ENCODE results near the gene FAM171A1. TPM values are rescaled to one million over a fixed set of nuclear protein-coding genes. Genes with fewer than 3 reads are reported as not detected.
"Not testable (repeated sequence)": the region's sequence is repeated elsewhere in the genome, so short reads cannot be mapped to it uniquely, and the experiment has no call there.

Gene FAM171A1
- polyA plus RNA-seq, 6 donors from 2014 or later = 0.05 to 0.86 (median 0.31) TPM; not detected in 3

- not testable (repeated sequence) for H3K4me3 Mint-ChIP-seq; H3K9me3 Mint-ChIP-seq; ATAC-seq (ENCODE audit: low read depth in 2 of 2); DNase-seq; H3K27ac Mint-ChIP-seq; H3K4me1 Mint-ChIP-seq; H3K36me3 Mint-ChIP-seq
- H3K27me3 Mint-ChIP-seq = peaks cover 17 to 25% (median 18%) of the 10 kb centered on the region in 3 donors
These were observed 68.7 kb downstream of the FAM171A1 start for GRCh38 chr10:15302188-15302956.

GRCh38 chr10:15300697-15301096, 70.4 kb downstream of the FAM171A1 start:
- Mint-ChIP-seq H3K4me3 (no peak overlapping the region), H3K36me3 (no peaks in the 10 kb centered on the region), H3K9me3 (no peaks in the 10 kb centered on the region), H3K27ac (no peak overlapping the region), H3K4me1 (no peaks in the 10 kb centered on the region), H3K27me3 (peaks cover 18 to 29% (median 19%) of the 10 kb centered on the region in 3 donors)
- DNase-seq (no peak), ATAC-seq (ENCODE audit: low read depth in 2 of 2) (no peak)

- no peak for ATAC-seq (ENCODE audit: low read depth in 2 of 2)
- H3K4me3 Mint-ChIP-seq = no peak overlapping the region
These were observed 70.9 kb downstream of the FAM171A1 start for GRCh38 chr10:15300145-15300544.

GRCh38 chr10:15296701-15297100, 74.4 kb downstream of the FAM171A1 start:
- ATAC-seq (ENCODE audit: low read depth in 2 of 2) = no peak
- no peak overlapping the region for H3K27ac Mint-ChIP-seq
- H3K36me3 Mint-ChIP-seq = no peaks in the 10 kb centered on the region
- no peaks in the 10 kb centered on the region for H3K9me3 Mint-ChIP-seq
- H3K4me3 Mint-ChIP-seq = no peak overlapping the region
- no peaks in the 10 kb centered on the region for H3K4me1 Mint-ChIP-seq
- no peak for DNase-seq
- peaks cover 6 to 28% (median 26%) of the 10 kb centered on the region in 3 donors for H3K27me3 Mint-ChIP-seq

More at GRCh38 chr10:15300145-15300544, 70.9 kb downstream of the FAM171A1 start:
- Mint-ChIP-seq H3K4me1 (no peaks in the 10 kb centered on the region), H3K9me3 (no peaks in the 10 kb centered on the region), H3K27ac (no peak overlapping the region), H3K27me3 (peaks cover 18 to 34% (median 19%) of the 10 kb centered on the region in 3 donors), H3K36me3 (no peaks in the 10 kb centered on the region)
- DNase-seq = no peak

- ATAC-seq (ENCODE audit: low read depth in 2 of 2) = no peak
- H3K9me3 Mint-ChIP-seq = no peaks in the 10 kb centered on the region
- no peaks in the 10 kb centered on the region for H3K36me3 Mint-ChIP-seq
- no peak for DNase-seq
- no peaks in the 10 kb centered on the region for H3K4me1 Mint-ChIP-seq
- no peak overlapping the region for H3K4me3 Mint-ChIP-seq
- H3K27ac Mint-ChIP-seq = peak overlapping the region in 1 of 6 donors; percentile 25
- H3K27me3 Mint-ChIP-seq = peaks cover 3 to 28% (median 23%) of the 10 kb centered on the region in 3 donors
These were observed 75.4 kb downstream of the FAM171A1 start for GRCh38 chr10:15295537-15296325.

- no peaks in the 10 kb centered on the region for H3K4me1 Mint-ChIP-seq
These were observed 76.9 kb downstream of the FAM171A1 start for GRCh38 chr10:15293862-15294842.

GRCh38 chr10:15290671-15291070, 80.4 kb downstream of the FAM171A1 start:
- Mint-ChIP-seq H3K9me3 (peaks cover 0 to 4% (median 0%) of the 10 kb centered on the region in 7 donors), H3K27me3 (peaks cover 0 to 28% (median 10%) of the 10 kb centered on the region in 3 donors), H3K4me1 (no peaks in the 10 kb centered on the region), H3K36me3 (no peaks in the 10 kb centered on the region), H3K4me3 (no peak overlapping the region), H3K27ac (no peak overlapping the region)
- ATAC-seq (ENCODE audit: low read depth in 2 of 2) = no peak
- DNase-seq = no peak

More at GRCh38 chr10:15293862-15294842, 76.9 kb downstream of the FAM171A1 start:
- no peak for DNase-seq
- Mint-ChIP-seq H3K27ac (no peak overlapping the region), H3K9me3 (peaks cover 0 to 4% (median 0%) of the 10 kb centered on the region in 7 donors), H3K36me3 (no peaks in the 10 kb centered on the region), H3K27me3 (peaks cover 3 to 28% (median 17%) of the 10 kb centered on the region in 3 donors), H3K4me3 (no peak overlapping the region)
- ATAC-seq (ENCODE audit: low read depth in 2 of 2) = no peak

GRCh38 chr10:15290150-15290549, 80.9 kb downstream of the FAM171A1 start:
- ATAC-seq (ENCODE audit: low read depth in 2 of 2) = no peak
- Mint-ChIP-seq H3K27ac (no peak overlapping the region), H3K4me1 (no peaks in the 10 kb centered on the region), H3K9me3 (peaks cover 0 to 4% (median 0%) of the 10 kb centered on the region in 7 donors), H3K36me3 (no peaks in the 10 kb centered on the region), H3K27me3 (peaks cover 0 to 28% (median 5%) of the 10 kb centered on the region in 3 donors), H3K4me3 (no peak overlapping the region)
- no peak for DNase-seq

GRCh38 chr10:15280974-15281373, 90.1 kb downstream of the FAM171A1 start:
- Mint-ChIP-seq H3K27ac (no peak overlapping the region), H3K4me3 (no peak overlapping the region), H3K4me1 (no peaks in the 10 kb centered on the region), H3K27me3 (peaks cover 0 to 12% (median 8%) of the 10 kb centered on the region in 3 donors), H3K9me3 (peaks cover 0 to 3% (median 0%) of the 10 kb centered on the region in 7 donors), H3K36me3 (no peaks in the 10 kb centered on the region)
- no peak for ATAC-seq (ENCODE audit: low read depth in 2 of 2)
- no peak for DNase-seq

- H3K27ac Mint-ChIP-seq = no peak overlapping the region
- H3K27me3 Mint-ChIP-seq = peaks cover 0 to 12% (median 8%) of the 10 kb centered on the region in 3 donors
- H3K4me1 Mint-ChIP-seq = no peaks in the 10 kb centered on the region
- DNase-seq (no peak), ATAC-seq (ENCODE audit: low read depth in 2 of 2) (no peak)
- H3K36me3 Mint-ChIP-seq = no peaks in the 10 kb centered on the region
- no peak overlapping the region for H3K4me3 Mint-ChIP-seq
- H3K9me3 Mint-ChIP-seq = peaks cover 0 to 3% (median 0%) of the 10 kb centered on the region in 7 donors
These were observed 90.6 kb downstream of the FAM171A1 start for GRCh38 chr10:15280462-15280861.

- H3K9me3 Mint-ChIP-seq = peaks cover 0 to 8% (median 3%) of the 10 kb centered on the region in 7 donors
- ATAC-seq (ENCODE audit: low read depth in 2 of 2) = no peak
- H3K27me3 Mint-ChIP-seq = peaks cover 0 to 16% (median 8%) of the 10 kb centered on the region in 3 donors
- DNase-seq = no peak
- H3K27ac Mint-ChIP-seq = no peak overlapping the region
- H3K36me3 Mint-ChIP-seq = no peaks in the 10 kb centered on the region
- no peak overlapping the region for H3K4me3 Mint-ChIP-seq
- H3K4me1 Mint-ChIP-seq = no peaks in the 10 kb centered on the region
These were observed 91.9 kb downstream of the FAM171A1 start for GRCh38 chr10:15279236-15279635.

GRCh38 chr10:15278786-15279185, 92.3 kb downstream of the FAM171A1 start:
- no peaks in the 10 kb centered on the region for H3K4me1 Mint-ChIP-seq
- peaks cover 0 to 20% (median 8%) of the 10 kb centered on the region in 3 donors for H3K27me3 Mint-ChIP-seq
- H3K36me3 Mint-ChIP-seq = no peaks in the 10 kb centered on the region
- ATAC-seq (ENCODE audit: low read depth in 2 of 2) = no peak
- DNase-seq = no peak
- H3K27ac Mint-ChIP-seq = no peak overlapping the region
- peaks cover 0 to 11% (median 5%) of the 10 kb centered on the region in 7 donors for H3K9me3 Mint-ChIP-seq
- no peak overlapping the region for H3K4me3 Mint-ChIP-seq

GRCh38 chr10:15276039-15276438, 95.0 kb downstream of the FAM171A1 start:
- H3K36me3 Mint-ChIP-seq; H3K4me3 Mint-ChIP-seq; ATAC-seq (ENCODE audit: low read depth in 2 of 2); DNase-seq; H3K4me1 Mint-ChIP-seq; H3K27ac Mint-ChIP-seq: not testable (repeated sequence)
- H3K27me3 Mint-ChIP-seq = peaks cover 4 to 14% (median 8%) of the 10 kb centered on the region in 3 donors
- peaks cover 0 to 11% (median 5%) of the 10 kb centered on the region in 7 donors for H3K9me3 Mint-ChIP-seq

Data from naive B cell (primary cell).